K562 treated with DMSO at 1 percent for 48 hours (cell line): Measurements from ENCODE around the gene TMEM37. TPM values are rescaled to one million over a fixed set of nuclear protein-coding genes. Genes with fewer than 3 reads are reported as not detected.

Source experiments
- total RNA-seq: library from RNA; unstranded; fragments of 300-600 nt; gene quantifications from 2 replicates; pipeline ENCODE4 v1.2.3, GENCODE V29; 2022; ENCODE audit warnings: low replicate concordance; ENCODE audit errors: extremely low read depth

Gene TMEM37, protein sequence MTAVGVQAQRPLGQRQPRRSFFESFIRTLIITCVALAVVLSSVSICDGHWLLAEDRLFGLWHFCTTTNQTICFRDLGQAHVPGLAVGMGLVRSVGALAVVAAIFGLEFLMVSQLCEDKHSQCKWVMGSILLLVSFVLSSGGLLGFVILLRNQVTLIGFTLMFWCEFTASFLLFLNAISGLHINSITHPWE
- not detected in 2 replicates for total RNA-seq

DNA sequence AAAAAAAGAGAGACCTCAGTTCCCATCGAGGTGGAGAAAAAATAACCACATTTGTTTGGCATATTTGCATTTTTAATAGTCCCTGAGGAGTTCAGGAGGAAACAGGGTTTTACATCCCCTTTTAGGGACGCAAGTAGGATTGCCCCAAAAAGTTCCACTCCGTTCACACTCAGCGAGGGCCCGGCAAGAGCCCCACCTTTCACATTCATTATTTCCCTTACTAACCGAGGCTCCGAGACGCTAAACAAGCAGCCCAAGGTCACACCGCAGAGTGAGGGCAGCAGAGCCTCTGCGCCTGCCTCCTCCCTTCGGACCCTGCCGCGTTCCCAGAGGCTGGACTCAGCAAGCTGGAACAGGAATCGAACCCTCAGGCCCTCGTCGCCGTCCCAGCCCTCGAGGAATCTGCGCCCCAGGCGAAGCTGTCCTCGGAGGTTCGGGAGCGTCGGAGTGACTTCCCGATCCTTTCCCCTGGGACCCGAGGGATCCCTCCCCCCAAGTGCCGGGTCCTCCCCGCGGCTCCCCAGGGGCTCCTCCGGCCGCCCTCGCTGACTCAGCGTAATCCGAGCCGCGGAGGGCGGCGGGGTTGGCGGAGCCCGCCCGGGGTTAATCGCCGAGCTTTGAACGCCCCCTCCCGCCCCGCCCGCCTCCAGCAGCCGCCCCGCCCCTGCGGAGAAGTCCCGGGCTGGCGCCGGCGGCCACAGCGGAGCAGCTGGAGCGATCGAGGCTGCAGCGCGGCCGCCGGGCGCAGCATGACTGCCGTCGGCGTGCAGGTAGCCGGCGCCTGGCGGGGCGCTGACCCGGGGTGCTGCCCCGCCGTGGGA, at the start of gene TMEM37:
Gene TMEM37 (plus strand): TSS at position 700 of the 821 bp plus-strand sequence. CDS start 50 bp downstream, at position 750.

Other genes with a start within 250 kb of the TMEM37 start
- gene STEAP3, start 208.0 kb upstream of the TMEM37 start, total RNA-seq = not detected in 2 replicates
- gene C2orf76, start 65.0 kb upstream of the TMEM37 start, total RNA-seq = not detected in 2 replicates
- gene DBI, start 64.9 kb upstream of the TMEM37 start, total RNA-seq = not detected in 2 replicates
- not detected in 2 replicates for gene SCTR, start 92.6 kb downstream of the TMEM37 start, total RNA-seq
- not detected in 2 replicates for gene CFAP221, start 112.6 kb downstream of the TMEM37 start, total RNA-seq
- not detected in 2 replicates for gene TMEM177, start 247.3 kb downstream of the TMEM37 start, total RNA-seq